HCT116 (cell line): ENCODE measurements around the gene IRF9. TPM values are rescaled to one million over a fixed set of nuclear protein-coding genes. Genes with fewer than 3 reads are reported as not detected.

Source experiments
- ATAC-seq: fragments of 200-7000 bp; cut with Tn5 transposase; 2 replicates; pipeline ENCODE4 v1.9.1; 2020; ENCODE audit warnings: mild to moderate bottlenecking, moderate library complexity
- BruUV-seq: library from RNA; stranded (reverse); fragments of 400-500 nt; replicated peaks from 2 replicates; lab custom pipeline; 2021; lab: Mats Ljungman, UMichigan
- CTCF ChIA-PET: fragments of 300-600 bp; sonication (Branson Sonifier 250); formaldehyde crosslinking; loops from one replicate; lab custom pipeline; 2021; ENCODE audit warnings: antibody characterized with exemption; lab: Charles Lee
- POLR2A ChIA-PET: fragments of 300-600, 350-600 bp; sonication (Branson Sonifier 250); formaldehyde crosslinking; loops from one replicate; lab custom pipeline; 2021; ENCODE audit warnings: antibody characterized with exemption; lab: Charles Lee
- RAD21 ChIA-PET, 2 experiments: fragments of 300-600 bp; sonication (Branson Sonifier 250); formaldehyde crosslinking; loops; one replicate each; lab custom pipeline; 2023; ENCODE audit warnings: low total read pairs in 2 of 2; ENCODE audit not compliant: uncharacterized antibody in 2 of 2, unreplicated experiment in 2 of 2, low non-redundant PET in 1 of 2; lab: Charles Lee
- DNase-seq: peaks from one replicate; pipeline ENCODE4 v3.0.0-alpha.2; 2010; ENCODE audit warnings: low read depth, low spot score
- H2AFZ ChIP-seq: fragments of 200-600 bp; shearing (Covaris generic), sonication (generic); 2 replicates; pipeline ENCODE4 v1.6.1; 2017; ENCODE audit warnings: low read depth, mixed run types, mixed read lengths, antibody characterized with exemption, low read length; ENCODE audit not compliant: poor library complexity, severe bottlenecking
- H3K27ac ChIP-seq: 2 replicates; pipeline ENCODE4 v1.5.1; 2012; ENCODE audit warnings: low read depth, low read length
- H3K27me3 ChIP-seq: fragments of 200-600 bp; sonication (generic); 2 replicates; pipeline ENCODE4 v1.6.1; 2016; ENCODE audit warnings: mixed run types, low read length, mixed read lengths; ENCODE audit not compliant: insufficient read depth
- H3K36me3 ChIP-seq, 2 experiments: fragments of 200-500 bp in 1 of 2; fragments of 200-600 bp in 1 of 2; sonication (Bioruptor generic) in 1 of 2; sonication (generic) in 1 of 2; 2 replicates each; pipeline versions ENCODE4 v1.5.1 to v1.6.1; 2014 to 2016; ENCODE audit warnings: low read length in 2 of 2, inconsistent platforms in 1 of 2, mixed read lengths in 1 of 2, mixed run types in 1 of 2; ENCODE audit not compliant: insufficient read depth in 2 of 2, control insufficient read depth in 1 of 2
- H3K4me1 ChIP-seq, 2 experiments: fragments of 200-600 bp in 1 of 2; sonication (generic) in 1 of 2; 2 replicates each; pipeline versions ENCODE4 v1.5.1 to v1.6.1; 2012 to 2017; ENCODE audit warnings: low read length in 2 of 2, inconsistent platforms in 1 of 2, mild to moderate bottlenecking in 1 of 2, mixed read lengths in 1 of 2, mixed run types in 1 of 2, moderate library complexity in 1 of 2; ENCODE audit not compliant: insufficient read depth in 2 of 2, control insufficient read depth in 1 of 2
- H3K4me2 ChIP-seq: fragments of 200-600 bp; sonication (generic); 2 replicates; pipeline ENCODE4 v1.6.1; 2017; ENCODE audit warnings: mixed run types, low read length, mixed read lengths
- H3K4me3 ChIP-seq, 2 experiments: fragments of 200-600 bp in 1 of 2; sonication (generic) in 1 of 2; replicated peaks in 1 of 2; 2 replicates each; pipeline ENCODE4 v1.5.1; 2011 to 2016; ENCODE audit warnings: low read length in 2 of 2, control low read depth in 1 of 2, low read depth in 1 of 2, mild to moderate bottlenecking in 1 of 2, mixed read lengths in 1 of 2, mixed run types in 1 of 2
- H3K79me2 ChIP-seq: fragments of 200-600 bp; sonication (generic); 2 replicates; pipeline ENCODE4 v1.6.1; 2017; ENCODE audit warnings: mild to moderate bottlenecking, mixed run types, low read length, moderate library complexity, mixed read lengths; ENCODE audit not compliant: insufficient read depth
- H3K9ac ChIP-seq: fragments of 200-600 bp; sonication (generic); 2 replicates; pipeline ENCODE4 v1.6.1; 2016; ENCODE audit warnings: low read length, mixed read lengths
- H3K9me2 ChIP-seq: fragments of 200-600 bp; sonication (generic), shearing (Covaris generic); 2 replicates; pipeline ENCODE4 v1.6.1; 2017; ENCODE audit warnings: mixed run types, mild to moderate bottlenecking, moderate library complexity; ENCODE audit not compliant: insufficient read depth
- H3K9me3 ChIP-seq, 2 experiments: fragments of 200-500 bp in 1 of 2; fragments of 200-600 bp in 1 of 2; sonication (Bioruptor generic) in 1 of 2; sonication (generic) in 1 of 2; 2 replicates each; pipeline ENCODE4 v1.6.1; 2014 to 2017; ENCODE audit warnings: low read length in 2 of 2, mixed read lengths in 2 of 2, inconsistent platforms in 1 of 2, low read depth in 1 of 2, mild to moderate bottlenecking in 1 of 2, mixed run types in 1 of 2, moderate library complexity in 1 of 2; ENCODE audit not compliant: control insufficient read depth in 1 of 2, insufficient read depth in 1 of 2
- H4K20me1 ChIP-seq: fragments of 200-600 bp; sonication (generic), shearing (Covaris generic); 2 replicates; pipeline ENCODE4 v1.6.1; 2017; ENCODE audit warnings: mixed run types, mild to moderate bottlenecking, moderate library complexity; ENCODE audit not compliant: insufficient read depth
- intact Hi-C: fragments of 100-400 bp; cut with micrococcal nuclease; formaldehyde crosslinking; loops from 2 replicates; pipeline ENCODE4 v1.10.0; 2022
- total RNA-seq: library from RNA; stranded (reverse); gene quantifications from one replicate; pipeline ENCODE4 v1.2.1, GENCODE V29; 2021; ENCODE audit not compliant: unreplicated experiment
- TF ChIP-seq, protein P1 (sequence below): IDR thresholded peaks from 2 replicates; pipeline ENCODE4 v1.6.1; 2012
- TF ChIP-seq, protein P2 (sequence below): IDR thresholded peaks from 2 replicates; pipeline ENCODE4 v1.6.1; 2011; ENCODE audit warnings: mild to moderate bottlenecking, low read length, moderate library complexity; ENCODE audit not compliant: insufficient replicate concordance; ENCODE audit errors: extremely low read depth
- TF ChIP-seq, protein P3 (sequence below), 3 experiments: fragments of 200-600 bp in 1 of 3; sonication (generic) in 1 of 3; IDR thresholded peaks in 2 of 3; conservative IDR thresholded peaks in 1 of 3; 2 replicates each; pipeline ENCODE4 v1.5.1; 2012 to 2017; ENCODE audit warnings: low read depth in 2 of 3, low read length in 2 of 3, antibody characterized with exemption in 1 of 3, borderline replicate concordance in 1 of 3, control low read depth in 1 of 3, mild to moderate bottlenecking in 1 of 3, mixed read lengths in 1 of 3, mixed run types in 1 of 3, moderate library complexity in 1 of 3; ENCODE audit not compliant: insufficient read depth in 1 of 3

IRF9 gene
- total RNA-seq, 1 experiment from 2014 or later = 21.7 TPM

GRCh38 chr14:24206260-24207103, 45.4 kb downstream of the IRF9 start:
- Histone ChIP-seq H3K79me2 (peaks cover 4% of the 10 kb centered on the region; the same call in 1 of the 2 replicates), H3K4me3 (no peak overlapping the region), H4K20me1 (no peaks in the 10 kb centered on the region), H3K27ac (no peak overlapping the region), H3K4me2 (no peak overlapping the region), H3K9ac (no peak overlapping the region), H3K36me3 (peaks cover 20 to 37% of the 10 kb centered on the region in 2 experiments), H3K4me1 (no peaks in the 10 kb centered on the region), H2AFZ (no peak overlapping the region), H3K9me2 (no peaks in the 10 kb centered on the region), H3K27me3 (no peaks in the 10 kb centered on the region), H3K9me3 (peaks cover 3 to 7% of the 10 kb centered on the region in 2 experiments; a peak in 1 of 4 replicates)
- intact Hi-C loops = no loop called here
- ChIA-PET RAD21 (no interaction called here), CTCF (no interaction called here), POLR2A (interaction anchor here (1.9 kb wide), 1 partner anchor 11 kb away, joined by 4 read pairs; the partner anchor contains the start of gene TM9SF1)
- ATAC-seq (no peak), DNase-seq (no peak)
- TF ChIP-seq, protein P1, sequence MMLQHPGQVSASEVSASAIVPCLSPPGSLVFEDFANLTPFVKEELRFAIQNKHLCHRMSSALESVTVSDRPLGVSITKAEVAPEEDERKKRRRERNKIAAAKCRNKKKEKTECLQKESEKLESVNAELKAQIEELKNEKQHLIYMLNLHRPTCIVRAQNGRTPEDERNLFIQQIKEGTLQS = no peak
- TF ChIP-seq, protein P2, sequence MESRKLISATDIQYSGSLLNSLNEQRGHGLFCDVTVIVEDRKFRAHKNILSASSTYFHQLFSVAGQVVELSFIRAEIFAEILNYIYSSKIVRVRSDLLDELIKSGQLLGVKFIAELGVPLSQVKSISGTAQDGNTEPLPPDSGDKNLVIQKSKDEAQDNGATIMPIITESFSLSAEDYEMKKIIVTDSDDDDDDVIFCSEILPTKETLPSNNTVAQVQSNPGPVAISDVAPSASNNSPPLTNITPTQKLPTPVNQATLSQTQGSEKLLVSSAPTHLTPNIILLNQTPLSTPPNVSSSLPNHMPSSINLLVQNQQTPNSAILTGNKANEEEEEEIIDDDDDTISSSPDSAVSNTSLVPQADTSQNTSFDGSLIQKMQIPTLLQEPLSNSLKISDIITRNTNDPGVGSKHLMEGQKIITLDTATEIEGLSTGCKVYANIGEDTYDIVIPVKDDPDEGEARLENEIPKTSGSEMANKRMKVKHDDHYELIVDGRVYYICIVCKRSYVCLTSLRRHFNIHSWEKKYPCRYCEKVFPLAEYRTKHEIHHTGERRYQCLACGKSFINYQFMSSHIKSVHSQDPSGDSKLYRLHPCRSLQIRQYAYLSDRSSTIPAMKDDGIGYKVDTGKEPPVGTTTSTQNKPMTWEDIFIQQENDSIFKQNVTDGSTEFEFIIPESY = no peak
- TF ChIP-seq, protein P3, sequence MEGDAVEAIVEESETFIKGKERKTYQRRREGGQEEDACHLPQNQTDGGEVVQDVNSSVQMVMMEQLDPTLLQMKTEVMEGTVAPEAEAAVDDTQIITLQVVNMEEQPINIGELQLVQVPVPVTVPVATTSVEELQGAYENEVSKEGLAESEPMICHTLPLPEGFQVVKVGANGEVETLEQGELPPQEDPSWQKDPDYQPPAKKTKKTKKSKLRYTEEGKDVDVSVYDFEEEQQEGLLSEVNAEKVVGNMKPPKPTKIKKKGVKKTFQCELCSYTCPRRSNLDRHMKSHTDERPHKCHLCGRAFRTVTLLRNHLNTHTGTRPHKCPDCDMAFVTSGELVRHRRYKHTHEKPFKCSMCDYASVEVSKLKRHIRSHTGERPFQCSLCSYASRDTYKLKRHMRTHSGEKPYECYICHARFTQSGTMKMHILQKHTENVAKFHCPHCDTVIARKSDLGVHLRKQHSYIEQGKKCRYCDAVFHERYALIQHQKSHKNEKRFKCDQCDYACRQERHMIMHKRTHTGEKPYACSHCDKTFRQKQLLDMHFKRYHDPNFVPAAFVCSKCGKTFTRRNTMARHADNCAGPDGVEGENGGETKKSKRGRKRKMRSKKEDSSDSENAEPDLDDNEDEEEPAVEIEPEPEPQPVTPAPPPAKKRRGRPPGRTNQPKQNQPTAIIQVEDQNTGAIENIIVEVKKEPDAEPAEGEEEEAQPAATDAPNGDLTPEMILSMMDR (IDR thresholded peaks at IDR 0.05 in 2 of 3, conservative IDR thresholded peaks at IDR 0.05 in 1 of 3; ENCODE audit: borderline replicate concordance in 1 of 3, insufficient read depth in 1 of 3, low read depth in 2 of 3, low read length in 2 of 3) = no peak
- no TSS peak for BruUV-seq
